ENCODE measurements around the gene SETD1A. TPM values are rescaled to one million over a fixed set of nuclear protein-coding genes. Genes with fewer than 3 reads are reported as not detected.

The SETD1A gene
- polyA plus RNA-seq, 2 donors: 6.8 to 9.6 TPM

GRCh38 chr16:30964574-30965226, 7.1 kb downstream of the SETD1A start:
- peaks cover 0 to 2% of the 10 kb centered on the region in 2 donors for H3K9me3 ChIP-seq (ENCODE audit: control insufficient read depth in 2 of 2, insufficient read depth in 1 of 2, low read depth in 1 of 2, low read length in 1 of 2)
- no peak overlapping the region for H3K4me3 ChIP-seq (ENCODE audit: low read depth in 1 of 2, low read length in 2 of 2)
- no peak overlapping the region for H3K27ac ChIP-seq (ENCODE audit: low read depth in 2 of 2, low read length in 1 of 2)
- 89 to 93% methylated on average over 33 of the region's 33 CpGs for WGBS, 2 donors
- H3K27me3 ChIP-seq (ENCODE audit: control insufficient read depth in 1 of 2, insufficient read depth in 2 of 2, low read length in 2 of 2): no peaks in the 10 kb centered on the region
- no peaks in the 10 kb centered on the region for H3K4me1 ChIP-seq (ENCODE audit: control insufficient read depth in 2 of 2, insufficient read depth in 2 of 2, low read length in 1 of 2)
- peaks cover 16 to 60% of the 10 kb centered on the region in 2 donors for H3K36me3 ChIP-seq (ENCODE audit: control insufficient read depth in 2 of 2, insufficient read depth in 2 of 2, low read length in 1 of 2)

GRCh38 chr16:30965436-30965835, 7.9 kb downstream of the SETD1A start:
- WGBS, 2 donors: 88 to 95% methylated on average over 15 of the region's 15 CpGs
- Histone ChIP-seq H3K27ac (ENCODE audit: low read depth in 2 of 2, low read length in 1 of 2) (no peak overlapping the region), H3K4me3 (ENCODE audit: low read depth in 1 of 2, low read length in 2 of 2) (no peak overlapping the region), H3K4me1 (ENCODE audit: control insufficient read depth in 2 of 2, insufficient read depth in 2 of 2, low read length in 1 of 2) (no peaks in the 10 kb centered on the region), H3K27me3 (ENCODE audit: control insufficient read depth in 1 of 2, insufficient read depth in 2 of 2, low read length in 2 of 2) (no peaks in the 10 kb centered on the region), H3K9me3 (ENCODE audit: control insufficient read depth in 2 of 2, insufficient read depth in 1 of 2, low read depth in 1 of 2, low read length in 1 of 2) (peaks cover 0 to 2% of the 10 kb centered on the region in 2 donors), H3K36me3 (ENCODE audit: control insufficient read depth in 2 of 2, insufficient read depth in 2 of 2, low read length in 1 of 2) (peaks cover 17 to 61% of the 10 kb centered on the region in 2 donors)

- Histone ChIP-seq H3K36me3 (ENCODE audit: control insufficient read depth in 2 of 2, insufficient read depth in 2 of 2, low read length in 1 of 2) (peaks cover 13 to 61% of the 10 kb centered on the region in 2 donors), H3K4me1 (ENCODE audit: control insufficient read depth in 2 of 2, insufficient read depth in 2 of 2, low read length in 1 of 2) (no peaks in the 10 kb centered on the region), H3K27me3 (ENCODE audit: control insufficient read depth in 1 of 2, insufficient read depth in 2 of 2, low read length in 2 of 2) (no peaks in the 10 kb centered on the region), H3K9me3 (ENCODE audit: control insufficient read depth in 2 of 2, insufficient read depth in 1 of 2, low read depth in 1 of 2, low read length in 1 of 2) (peaks cover 0 to 2% of the 10 kb centered on the region in 2 donors), H3K4me3 (ENCODE audit: low read depth in 1 of 2, low read length in 2 of 2) (no peak overlapping the region), H3K27ac (ENCODE audit: low read depth in 2 of 2, low read length in 1 of 2) (no peak overlapping the region)
- WGBS, 2 donors: 90 to 94% methylated on average over 19 of the region's 19 CpGs
Measured at GRCh38 chr16:30966033-30966619, 8.6 kb downstream of the SETD1A start.

- H3K27ac ChIP-seq (ENCODE audit: low read depth in 2 of 2, low read length in 1 of 2): no peak overlapping the region
- H3K4me3 ChIP-seq (ENCODE audit: low read depth in 1 of 2, low read length in 2 of 2): no peak overlapping the region
- 86 to 90% methylated on average over 4 of the region's 4 CpGs for WGBS, 2 donors
- peaks cover 10 to 64% of the 10 kb centered on the region in 2 donors for H3K36me3 ChIP-seq (ENCODE audit: control insufficient read depth in 2 of 2, insufficient read depth in 2 of 2, low read length in 1 of 2)
- H3K9me3 ChIP-seq (ENCODE audit: control insufficient read depth in 2 of 2, insufficient read depth in 1 of 2, low read depth in 1 of 2, low read length in 1 of 2): peaks cover 0 to 2% of the 10 kb centered on the region in 2 donors
- no peaks in the 10 kb centered on the region for H3K4me1 ChIP-seq (ENCODE audit: control insufficient read depth in 2 of 2, insufficient read depth in 2 of 2, low read length in 1 of 2)
- H3K27me3 ChIP-seq (ENCODE audit: control insufficient read depth in 1 of 2, insufficient read depth in 2 of 2, low read length in 2 of 2): no peaks in the 10 kb centered on the region
Measured at GRCh38 chr16:30967795-30968194, 10.2 kb downstream of the SETD1A start.

GRCh38 chr16:30969246-30969842, 11.8 kb downstream of the SETD1A start:
- 96 to 98% methylated on average over 19 of the region's 19 CpGs for WGBS, 2 donors

GRCh38 chr16:30971298-30971697, 13.7 kb downstream of the SETD1A start:
- Histone ChIP-seq H3K27me3 (ENCODE audit: control insufficient read depth in 1 of 2, insufficient read depth in 2 of 2, low read length in 2 of 2) (no peaks in the 10 kb centered on the region), H3K4me1 (ENCODE audit: control insufficient read depth in 2 of 2, insufficient read depth in 2 of 2, low read length in 1 of 2) (no peaks in the 10 kb centered on the region), H3K36me3 (ENCODE audit: control insufficient read depth in 2 of 2, insufficient read depth in 2 of 2, low read length in 1 of 2) (peaks cover 12 to 51% of the 10 kb centered on the region in 2 donors), H3K4me3 (ENCODE audit: low read depth in 1 of 2, low read length in 2 of 2) (no peak overlapping the region), H3K27ac (ENCODE audit: low read depth in 2 of 2, low read length in 1 of 2) (no peak overlapping the region), H3K9me3 (ENCODE audit: control insufficient read depth in 2 of 2, insufficient read depth in 1 of 2, low read depth in 1 of 2, low read length in 1 of 2) (no peaks in the 10 kb centered on the region)
- WGBS, 2 donors: 92 to 95% methylated on average over 12 to 14 of the region's 14 CpGs

More at GRCh38 chr16:30969246-30969842, 11.8 kb downstream of the SETD1A start:
- peaks cover 11 to 58% of the 10 kb centered on the region in 2 donors for H3K36me3 ChIP-seq (ENCODE audit: control insufficient read depth in 2 of 2, insufficient read depth in 2 of 2, low read length in 1 of 2)
- H3K27ac ChIP-seq (ENCODE audit: low read depth in 2 of 2, low read length in 1 of 2): no peak overlapping the region
- peaks cover 0 to 2% of the 10 kb centered on the region in 2 donors for H3K9me3 ChIP-seq (ENCODE audit: control insufficient read depth in 2 of 2, insufficient read depth in 1 of 2, low read depth in 1 of 2, low read length in 1 of 2)
- no peaks in the 10 kb centered on the region for H3K4me1 ChIP-seq (ENCODE audit: control insufficient read depth in 2 of 2, insufficient read depth in 2 of 2, low read length in 1 of 2)
- H3K4me3 ChIP-seq (ENCODE audit: low read depth in 1 of 2, low read length in 2 of 2): no peak overlapping the region
- no peaks in the 10 kb centered on the region for H3K27me3 ChIP-seq (ENCODE audit: control insufficient read depth in 1 of 2, insufficient read depth in 2 of 2, low read length in 2 of 2)

GRCh38 chr16:30972872-30973271, 15.3 kb downstream of the SETD1A start:
- no peak overlapping the region for H3K27ac ChIP-seq (ENCODE audit: low read depth in 2 of 2, low read length in 1 of 2)
- no peak overlapping the region for H3K4me3 ChIP-seq (ENCODE audit: low read depth in 1 of 2, low read length in 2 of 2)
- no peaks in the 10 kb centered on the region for H3K4me1 ChIP-seq (ENCODE audit: control insufficient read depth in 2 of 2, insufficient read depth in 2 of 2, low read length in 1 of 2)
- H3K27me3 ChIP-seq (ENCODE audit: control insufficient read depth in 1 of 2, insufficient read depth in 2 of 2, low read length in 2 of 2): no peaks in the 10 kb centered on the region
- WGBS, 2 donors: 80 to 89% methylated on average over 7 of the region's 7 CpGs
- H3K9me3 ChIP-seq (ENCODE audit: control insufficient read depth in 2 of 2, insufficient read depth in 1 of 2, low read depth in 1 of 2, low read length in 1 of 2): no peaks in the 10 kb centered on the region
- peaks cover 16 to 48% of the 10 kb centered on the region in 2 donors for H3K36me3 ChIP-seq (ENCODE audit: control insufficient read depth in 2 of 2, insufficient read depth in 2 of 2, low read length in 1 of 2)

- WGBS, 2 donors: 96 to 97% methylated on average over 6 of the region's 6 CpGs
- Histone ChIP-seq H3K4me1 (ENCODE audit: control insufficient read depth in 2 of 2, insufficient read depth in 2 of 2, low read length in 1 of 2) (no peaks in the 10 kb centered on the region), H3K27ac (ENCODE audit: low read depth in 2 of 2, low read length in 1 of 2) (no peak overlapping the region), H3K9me3 (ENCODE audit: control insufficient read depth in 2 of 2, insufficient read depth in 1 of 2, low read depth in 1 of 2, low read length in 1 of 2) (no peaks in the 10 kb centered on the region), H3K27me3 (ENCODE audit: control insufficient read depth in 1 of 2, insufficient read depth in 2 of 2, low read length in 2 of 2) (no peaks in the 10 kb centered on the region), H3K36me3 (ENCODE audit: control insufficient read depth in 2 of 2, insufficient read depth in 2 of 2, low read length in 1 of 2) (peaks cover 16 to 52% of the 10 kb centered on the region in 2 donors), H3K4me3 (ENCODE audit: low read depth in 1 of 2, low read length in 2 of 2) (no peak overlapping the region)
Measured at GRCh38 chr16:30974348-30974747, 16.8 kb downstream of the SETD1A start.

GRCh38 chr16:30976486-30976885, 18.9 kb downstream of the SETD1A start:
- Histone ChIP-seq H3K27ac (ENCODE audit: low read depth in 2 of 2, low read length in 1 of 2) (no peak overlapping the region), H3K4me3 (ENCODE audit: low read depth in 1 of 2, low read length in 2 of 2) (no peak overlapping the region), H3K27me3 (ENCODE audit: control insufficient read depth in 1 of 2, insufficient read depth in 2 of 2, low read length in 2 of 2) (no peaks in the 10 kb centered on the region), H3K4me1 (ENCODE audit: control insufficient read depth in 2 of 2, insufficient read depth in 2 of 2, low read length in 1 of 2) (no peaks in the 10 kb centered on the region), H3K9me3 (ENCODE audit: control insufficient read depth in 2 of 2, insufficient read depth in 1 of 2, low read depth in 1 of 2, low read length in 1 of 2) (no peaks in the 10 kb centered on the region), H3K36me3 (ENCODE audit: control insufficient read depth in 2 of 2, insufficient read depth in 2 of 2, low read length in 1 of 2) (peaks cover 12 to 59% of the 10 kb centered on the region in 2 donors)
- WGBS, 2 donors: 91% methylated on average over 4 of the region's 4 CpGs
